ENCODE results near the gene CRTAP.
"Not testable (repeated sequence)": the region's sequence is repeated elsewhere in the genome, so short reads cannot be mapped to it uniquely, and the experiment has no call there.

Gene CRTAP

GRCh38 chr3:33139006-33139623 lies 25.3 kb downstream of the CRTAP start:
- not testable (repeated sequence) for DNase-seq (ENCODE audit: low read depth in 2 of 3, low spot score in 2 of 3)

DNA sequence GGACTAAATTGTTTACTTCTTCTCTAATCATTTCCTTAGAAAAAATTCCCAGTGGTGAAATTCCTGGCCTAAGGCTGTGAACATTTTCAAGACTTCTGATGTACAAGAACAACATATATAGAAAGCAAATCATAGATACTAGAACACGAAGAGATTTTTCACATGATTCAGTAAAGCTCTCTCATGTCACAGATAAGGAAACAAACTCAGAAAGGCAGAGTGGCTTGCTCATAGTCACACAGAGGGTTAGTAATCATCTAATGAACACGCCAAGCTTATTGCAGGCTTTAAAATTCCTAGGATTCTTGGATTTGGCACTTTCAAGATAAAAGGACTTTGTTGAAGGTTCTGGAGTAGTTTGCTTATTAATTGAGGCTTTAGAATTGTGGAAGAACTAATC lies 26.2 kb downstream of the CRTAP start:
- DNase-seq (ENCODE audit: low read depth in 2 of 3, low spot score in 2 of 3): no peak

DNA sequence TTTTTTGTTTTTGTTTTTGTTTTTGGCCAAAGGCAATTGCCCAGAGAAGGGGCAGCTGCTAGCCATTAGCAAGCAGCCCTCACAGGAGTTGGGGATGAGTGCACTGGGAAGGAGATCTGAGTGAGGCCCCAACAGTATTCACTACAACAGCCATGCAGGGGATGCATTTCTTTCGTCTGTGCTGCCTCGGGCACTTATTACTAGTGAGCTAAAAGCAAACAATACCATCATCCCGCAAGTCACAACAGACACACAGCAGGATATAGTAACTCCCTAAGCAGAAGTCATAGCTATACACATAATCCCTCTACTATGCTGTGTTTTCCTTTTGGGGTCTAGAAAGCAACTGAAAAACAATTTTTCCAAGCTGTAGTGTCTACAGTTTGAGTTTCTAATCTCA lies 27.2 kb downstream of the CRTAP start:
- no peak for DNase-seq (ENCODE audit: low read depth in 2 of 3, low spot score in 2 of 3)

DNA sequence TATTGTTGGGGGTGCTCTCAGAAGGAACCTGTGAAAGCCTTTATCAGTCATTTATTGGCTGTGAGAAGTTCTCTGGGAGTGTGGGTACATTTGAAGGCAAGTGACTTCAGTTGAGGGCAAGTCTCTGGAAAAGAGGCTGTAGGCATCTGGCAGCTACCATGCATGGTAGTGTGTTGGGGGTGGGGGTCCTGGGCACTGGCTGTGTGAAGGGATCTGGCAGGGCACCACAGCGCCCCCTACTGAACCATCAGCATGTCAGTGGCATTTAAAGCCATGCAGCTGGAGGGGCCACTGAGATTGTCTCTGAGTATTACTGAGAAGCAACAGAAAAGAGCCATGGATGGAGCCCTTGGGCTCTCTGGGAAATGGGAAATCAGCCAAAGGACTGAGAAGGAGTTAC lies 30.6 kb downstream of the CRTAP start:
- no peak for DNase-seq (ENCODE audit: low read depth in 2 of 3, low spot score in 2 of 3)

DNA sequence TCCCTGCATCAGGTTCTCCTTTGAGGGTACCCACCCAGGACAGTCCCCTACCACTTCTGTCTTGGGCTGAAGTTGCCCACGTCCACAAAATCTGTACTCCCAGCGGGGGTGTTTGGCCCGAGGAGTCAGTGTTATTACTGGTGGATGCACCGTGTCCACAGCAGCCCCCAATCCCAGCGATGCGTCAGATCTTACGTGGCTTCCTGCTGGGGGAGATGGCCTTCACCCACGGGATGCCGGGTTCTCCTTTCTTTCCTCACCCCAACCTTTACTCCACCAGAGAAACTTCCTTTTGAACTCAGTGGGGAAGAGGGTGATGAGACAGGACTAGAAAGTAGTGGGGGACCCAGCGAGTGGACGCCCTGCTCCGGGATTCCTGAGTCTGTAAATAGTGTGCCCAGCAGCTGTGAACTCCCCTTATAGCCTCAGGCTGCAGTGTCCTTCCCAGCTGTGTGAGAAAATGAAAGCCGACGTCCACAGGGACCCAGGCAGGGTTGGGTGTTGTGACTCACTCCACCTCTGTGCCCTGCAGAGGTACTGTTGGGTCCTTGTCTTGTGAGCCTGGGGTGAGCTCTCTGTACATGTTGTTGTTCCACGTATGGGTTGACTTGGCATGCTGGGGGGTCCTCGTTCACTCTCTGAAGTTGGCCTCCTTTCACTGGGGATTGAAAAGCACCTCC lies 31.5 kb downstream of the CRTAP start:
- DNase-seq (ENCODE audit: low read depth in 2 of 3, low spot score in 2 of 3): no peak

GRCh38 chr3:33145901-33146580 lies 32.2 kb downstream of the CRTAP start:
- no peak for DNase-seq (ENCODE audit: low read depth in 2 of 3, low spot score in 2 of 3)

DNA sequence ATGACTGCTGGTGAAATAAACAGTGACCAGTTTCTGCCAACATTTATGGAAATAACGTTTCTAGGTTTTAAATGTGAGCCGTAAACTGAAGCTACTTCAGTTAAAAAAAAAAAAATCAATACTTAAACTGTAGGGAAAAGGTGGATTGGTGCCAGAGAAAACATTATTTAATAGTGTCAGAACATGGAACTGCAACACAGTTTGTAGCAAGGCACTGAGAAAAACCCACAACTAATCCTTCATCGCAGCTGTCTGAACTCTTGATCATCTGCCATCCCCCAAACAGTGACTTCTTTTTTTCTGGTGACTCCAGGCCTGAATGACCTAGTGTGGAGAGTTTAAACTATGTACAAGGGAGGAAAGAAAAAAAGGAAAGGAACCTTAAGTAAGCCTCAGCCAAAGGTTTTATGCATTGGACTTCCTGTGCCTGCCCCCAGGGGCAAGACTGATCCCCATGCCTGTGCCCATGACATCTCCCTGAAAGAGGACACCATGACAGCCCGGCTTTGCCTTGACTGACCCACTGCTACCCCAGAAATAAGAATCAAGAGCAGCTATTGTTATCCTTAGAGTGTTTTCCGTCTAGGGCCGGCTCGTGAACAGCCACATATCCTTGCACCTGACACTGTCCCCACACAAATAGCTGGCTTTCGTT lies 33.1 kb downstream of the CRTAP start:
- no peak for DNase-seq (ENCODE audit: low read depth in 2 of 3, low spot score in 2 of 3)

GRCh38 chr3:33149342-33149741 lies 35.5 kb downstream of the CRTAP start:
- DNase-seq (ENCODE audit: low read depth in 2 of 3, low spot score in 2 of 3): no peak

- DNase-seq (ENCODE audit: low read depth in 2 of 3, low spot score in 2 of 3): no peak
Measured at GRCh38 chr3:33152363-33153360, 38.8 kb downstream of the CRTAP start.

GRCh38 chr3:33153782-33154181 lies 40.0 kb downstream of the CRTAP start:
- no peak for DNase-seq (ENCODE audit: low read depth in 2 of 3, low spot score in 2 of 3)

DNA sequence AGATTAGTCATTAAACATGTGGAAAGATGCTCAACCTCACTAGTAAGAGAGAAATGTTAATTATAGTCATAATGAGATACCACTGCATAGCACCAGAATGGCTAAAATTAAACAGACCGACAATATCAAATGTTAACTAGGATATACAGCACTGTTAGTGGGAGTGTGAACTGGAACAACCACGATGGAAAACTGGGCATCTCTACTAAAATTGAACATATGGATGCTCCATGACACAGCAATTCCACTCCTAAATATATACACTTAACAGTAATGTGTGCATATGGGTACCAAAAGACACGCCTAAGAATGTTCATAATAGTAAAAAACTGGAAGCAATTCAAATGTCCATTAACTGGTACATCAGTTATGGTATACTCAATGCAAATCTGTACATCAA lies 41.5 kb downstream of the CRTAP start:
- no peak for DNase-seq (ENCODE audit: low read depth in 2 of 3, low spot score in 2 of 3)

DNA sequence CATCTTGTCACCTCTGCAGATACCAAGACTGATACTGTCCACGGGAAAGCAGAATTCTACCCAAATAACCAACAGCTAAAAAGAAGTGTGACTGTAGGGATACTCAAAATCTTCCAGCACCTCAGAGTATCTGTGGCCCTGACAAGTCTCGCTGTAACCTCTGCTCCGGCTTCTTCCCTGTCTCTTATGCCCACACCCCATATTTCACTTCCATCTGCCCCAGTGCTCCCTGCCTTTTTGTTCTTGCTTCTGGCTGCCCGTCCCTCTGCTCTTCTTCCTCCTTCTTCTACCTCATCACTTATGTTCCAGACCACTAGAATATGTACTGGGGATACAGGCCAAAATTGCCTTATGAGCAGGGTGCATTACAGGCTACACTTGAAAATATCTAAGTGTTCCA lies 45.4 kb downstream of the CRTAP start:
- DNase-seq (ENCODE audit: low read depth in 2 of 3, low spot score in 2 of 3): no peak

GRCh38 chr3:33159981-33160380 lies 46.2 kb downstream of the CRTAP start:
- no peak for DNase-seq (ENCODE audit: low read depth in 2 of 3, low spot score in 2 of 3)

- not testable (repeated sequence) for DNase-seq (ENCODE audit: low read depth in 2 of 3, low spot score in 2 of 3)
Measured at GRCh38 chr3:33162621-33163020, 48.8 kb downstream of the CRTAP start.

DNA sequence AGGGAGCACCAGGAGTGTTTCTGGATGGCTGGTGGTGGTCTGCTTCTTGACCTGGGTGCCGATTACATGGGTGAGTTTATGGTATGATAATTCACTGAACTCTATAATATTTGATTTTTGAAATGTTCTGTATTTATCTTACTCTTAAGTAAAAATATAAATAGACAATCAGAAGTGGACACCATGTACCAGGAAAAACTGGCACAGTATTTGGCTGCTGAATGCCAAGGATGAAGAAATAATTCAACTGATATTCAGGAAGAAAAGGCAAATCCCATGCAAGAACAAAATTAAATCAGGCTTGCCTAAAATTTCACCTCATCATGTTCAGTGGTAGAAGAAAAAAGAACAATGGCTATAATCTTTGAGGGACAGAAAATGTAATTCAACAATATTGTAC lies 51.6 kb downstream of the CRTAP start:
- no peak for DNase-seq (ENCODE audit: low read depth in 2 of 3, low spot score in 2 of 3)

DNA sequence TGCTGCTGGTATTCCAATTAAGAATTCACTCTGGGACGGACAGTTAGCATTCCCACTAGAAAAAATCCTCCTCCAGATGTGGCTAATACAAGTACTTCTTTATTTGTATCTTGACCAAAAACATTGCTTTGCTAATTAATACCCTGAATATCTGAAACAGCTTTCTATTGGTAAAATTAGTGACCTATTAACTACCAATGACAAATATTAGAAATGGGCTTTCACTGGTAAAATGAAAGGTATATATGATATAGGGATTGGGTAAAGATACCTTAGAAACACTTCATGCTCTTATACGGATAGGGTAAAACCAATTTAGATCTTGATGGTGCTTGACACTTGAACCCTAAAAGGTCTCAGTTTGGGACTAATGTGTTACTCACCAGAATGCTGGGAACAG lies 52.3 kb downstream of the CRTAP start:
- no peak for DNase-seq (ENCODE audit: low read depth in 2 of 3, low spot score in 2 of 3)

DNA sequence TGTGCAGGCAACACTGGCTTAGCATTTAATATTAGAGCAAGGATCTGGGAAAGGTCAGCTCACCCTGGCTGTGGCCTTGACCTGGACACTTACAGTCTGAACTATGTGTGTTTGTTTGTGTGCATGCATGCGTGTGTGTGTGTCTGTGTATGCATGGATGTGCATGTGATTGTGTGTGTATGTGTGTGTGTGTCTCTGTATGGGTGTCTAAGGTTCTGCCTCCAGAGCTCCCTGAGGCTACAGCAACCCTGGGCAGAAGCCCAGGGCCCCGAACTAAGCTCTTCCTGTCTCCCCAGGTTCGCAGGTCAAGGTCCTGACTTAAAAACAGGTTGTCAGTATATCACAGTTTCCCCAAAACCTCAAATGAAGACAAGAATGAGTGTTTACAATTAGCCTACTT lies 53.5 kb downstream of the CRTAP start:
- DNase-seq (ENCODE audit: low read depth in 2 of 3, low spot score in 2 of 3): no peak

- DNase-seq (ENCODE audit: low read depth in 2 of 3, low spot score in 2 of 3): no peak
Measured at GRCh38 chr3:33167716-33168336, 54.0 kb downstream of the CRTAP start.

DNA sequence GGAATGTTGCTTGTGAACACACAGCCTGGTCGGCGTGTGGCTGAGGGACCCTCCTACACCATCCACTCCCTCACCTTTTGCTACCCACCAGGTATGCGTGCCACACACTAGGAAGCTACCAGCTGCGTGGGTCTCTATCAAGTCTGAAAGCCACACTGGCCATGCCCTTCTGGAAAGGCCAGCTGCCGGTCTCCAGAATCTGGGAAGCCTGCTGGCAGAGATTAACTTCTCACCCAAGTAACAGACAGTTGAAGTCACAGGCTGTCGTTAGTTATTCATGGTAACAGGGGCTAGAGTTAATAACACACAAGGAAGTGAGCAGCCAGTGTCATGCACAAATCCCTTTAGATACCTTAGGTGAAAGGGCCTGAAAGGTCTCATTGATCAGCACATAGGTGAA lies 56.7 kb downstream of the CRTAP start:
- DNase-seq (ENCODE audit: low read depth in 2 of 3, low spot score in 2 of 3): no peak

- no peak for DNase-seq (ENCODE audit: low read depth in 2 of 3, low spot score in 2 of 3)
Measured at GRCh38 chr3:33171580-33171979, 57.8 kb downstream of the CRTAP start.

Measured in activated CD8-positive, alpha-beta memory T cell treated with anti-CD3 and anti-CD28 coated beads for 48 hours (primary cell).